HG02970 (cell line): Measurements from ENCODE around the gene EFHC1.
"Not testable (repeated sequence)": the region's sequence is repeated elsewhere in the genome, so short reads cannot be mapped to it uniquely, and the experiment has no call there.

Source experiments
- ATAC-seq: cut with Tn5 transposase; IDR thresholded peaks from one replicate; pipeline ENCODE4 v1.9.1; 2021; ENCODE audit warnings: mild to moderate bottlenecking, moderate library complexity, moderate number of reproducible peaks; ENCODE audit not compliant: unreplicated experiment, low FRiP score

EFHC1 gene

DNA sequence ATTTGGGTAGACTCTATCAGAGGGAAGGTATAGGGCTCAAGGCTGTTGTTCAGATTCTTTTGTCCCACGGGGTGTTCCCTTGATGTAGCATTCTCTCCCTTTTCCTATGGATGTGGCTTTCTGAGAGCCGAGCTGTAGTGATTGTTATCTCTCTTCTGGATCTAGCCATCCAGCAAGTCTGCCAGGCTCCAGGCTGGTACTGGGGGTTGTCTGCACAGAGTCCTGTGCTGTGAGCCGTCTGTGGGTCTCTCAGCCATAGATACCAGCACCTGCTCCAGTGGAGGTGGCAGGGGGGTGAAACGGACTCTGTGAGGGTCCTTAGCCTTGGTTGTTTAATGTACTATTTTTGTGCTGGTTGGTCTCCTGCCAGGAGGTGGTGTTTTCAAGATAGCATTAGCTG lies 13.2 kb downstream of the EFHC1 start:
- ATAC-seq = not testable (repeated sequence)

DNA sequence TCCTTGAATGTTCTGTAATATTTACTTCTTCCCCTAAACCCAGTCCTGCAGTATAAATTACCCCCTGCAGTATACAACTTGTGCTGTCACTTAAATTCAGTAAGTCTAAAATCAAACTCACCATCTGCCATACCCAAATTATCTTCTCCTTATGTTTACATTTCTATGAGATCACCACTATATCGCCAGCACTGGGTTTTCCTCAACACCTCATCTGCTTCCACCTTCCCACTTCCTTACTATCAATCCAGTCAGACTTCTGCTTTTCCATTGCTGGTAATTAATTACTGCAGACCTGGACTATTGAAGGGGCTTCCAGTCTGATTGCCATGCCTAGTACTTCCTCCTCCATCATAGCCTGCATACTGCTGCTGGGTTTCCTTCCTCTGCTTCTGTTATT lies 15.2 kb downstream of the EFHC1 start:
- no peak for ATAC-seq

DNA sequence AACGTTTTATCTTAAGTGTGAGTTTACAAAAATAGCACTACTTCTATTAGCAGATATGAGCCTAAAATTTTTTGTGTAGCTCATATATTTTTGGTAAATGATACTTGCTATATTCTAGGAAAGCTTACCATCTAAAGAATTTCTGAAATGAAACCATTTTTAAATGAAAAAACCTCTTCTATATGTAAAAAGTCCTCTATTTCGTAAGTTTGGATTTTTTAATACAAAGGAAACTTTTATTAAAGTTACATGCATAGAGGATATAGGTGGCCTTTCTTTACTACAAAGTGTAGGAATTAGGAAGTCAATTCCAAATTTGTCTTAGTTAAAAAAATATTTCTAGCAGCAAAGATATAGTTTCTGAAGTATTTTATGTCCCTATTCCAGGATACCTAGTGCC lies 18.8 kb downstream of the EFHC1 start:
- ATAC-seq = no peak

DNA sequence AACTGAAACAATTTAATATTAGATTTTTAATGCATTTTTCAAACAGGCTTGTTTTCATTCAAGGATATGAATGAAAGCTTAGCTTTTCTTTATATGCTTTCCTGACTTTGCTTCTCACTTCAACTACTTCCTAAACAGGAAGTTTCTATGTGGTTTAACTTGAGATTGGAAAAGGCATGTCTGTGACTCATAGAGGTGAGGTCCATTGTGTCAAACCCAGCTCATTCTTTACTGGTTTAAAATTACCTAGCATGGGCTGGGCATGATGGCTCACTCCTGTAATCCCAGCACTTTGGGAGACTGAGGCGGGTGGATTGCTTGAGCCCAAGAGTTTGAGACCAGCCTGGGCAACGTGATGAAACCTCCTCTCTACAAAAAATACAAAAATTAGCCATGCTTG lies 34.4 kb downstream of the EFHC1 start:
- ATAC-seq = no peak

DNA sequence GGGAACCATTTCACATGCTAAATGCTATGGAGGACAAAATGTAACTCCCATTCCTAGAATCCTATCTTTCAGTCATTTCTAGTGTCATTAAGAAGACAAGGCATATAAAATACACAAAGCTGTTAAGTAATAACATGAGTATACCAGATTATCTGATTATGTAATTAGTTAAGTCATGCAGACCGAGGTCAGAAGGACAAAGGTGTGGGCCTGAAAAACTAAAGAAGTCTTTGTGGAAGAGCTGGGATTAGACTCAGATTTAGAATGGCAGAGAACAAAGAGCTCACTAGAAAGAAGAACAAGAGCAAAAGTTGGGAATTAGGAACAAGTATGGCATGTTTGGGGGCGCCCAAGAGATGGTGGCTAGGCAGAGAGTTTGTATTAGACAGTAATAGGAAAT lies 37.0 kb downstream of the EFHC1 start:
- ATAC-seq = no peak

DNA sequence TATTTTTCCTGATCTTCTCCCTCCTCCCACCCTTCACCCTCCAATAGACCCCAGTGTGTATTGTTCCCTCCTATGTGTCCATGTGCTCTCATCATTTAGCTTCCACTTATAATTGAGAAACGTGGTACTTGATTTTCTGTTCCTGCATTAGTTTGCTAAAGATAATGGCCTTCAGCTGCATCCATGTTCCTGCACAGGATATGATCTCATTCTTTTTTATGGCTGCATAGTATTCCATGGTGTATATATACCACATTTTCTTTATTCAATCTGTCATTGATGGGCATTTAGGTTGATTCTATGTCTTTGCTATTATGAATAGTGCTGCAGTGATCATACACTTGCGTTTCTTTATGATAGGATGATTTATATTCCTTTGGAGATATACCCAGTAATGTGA lies 41.1 kb downstream of the EFHC1 start:
- not testable (repeated sequence) for ATAC-seq

DNA sequence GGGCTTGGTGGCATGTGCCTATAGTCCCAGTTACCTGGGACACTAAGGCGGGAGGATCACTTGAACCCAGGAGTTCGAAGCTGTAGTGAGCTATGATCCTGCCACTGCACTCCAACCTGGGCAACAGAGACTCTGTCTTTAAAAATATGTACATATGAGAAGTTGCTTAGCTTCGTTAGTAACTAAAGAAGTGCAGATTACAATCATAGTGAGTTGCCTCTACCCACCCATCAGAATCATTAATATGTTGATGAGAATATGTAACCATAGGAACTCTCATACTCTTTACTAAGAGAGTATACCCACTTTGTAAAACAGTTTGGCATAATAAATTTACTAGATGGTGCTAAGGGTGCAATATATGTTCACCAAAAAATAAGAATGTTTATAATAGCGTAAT lies 54.0 kb downstream of the EFHC1 start:
- no peak for ATAC-seq

DNA sequence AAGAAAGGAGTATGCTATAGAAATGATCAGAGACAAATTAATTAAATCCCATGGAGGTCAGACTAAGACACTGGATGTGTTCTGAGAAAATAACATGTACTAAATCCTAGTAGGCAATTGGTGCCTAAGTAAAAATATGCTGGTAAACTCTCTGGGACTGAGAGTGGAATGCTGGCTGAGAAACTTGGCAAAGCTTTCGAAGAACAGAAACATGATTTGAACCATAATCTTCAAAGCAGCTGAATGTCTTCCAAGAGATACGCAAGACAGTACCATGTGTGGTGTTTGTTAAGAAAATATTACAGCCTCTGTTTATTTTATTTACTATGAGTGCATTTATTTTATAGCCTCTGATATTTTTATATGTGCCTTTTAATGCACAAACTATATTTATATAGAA lies 55.2 kb downstream of the EFHC1 start:
- no peak for ATAC-seq

DNA sequence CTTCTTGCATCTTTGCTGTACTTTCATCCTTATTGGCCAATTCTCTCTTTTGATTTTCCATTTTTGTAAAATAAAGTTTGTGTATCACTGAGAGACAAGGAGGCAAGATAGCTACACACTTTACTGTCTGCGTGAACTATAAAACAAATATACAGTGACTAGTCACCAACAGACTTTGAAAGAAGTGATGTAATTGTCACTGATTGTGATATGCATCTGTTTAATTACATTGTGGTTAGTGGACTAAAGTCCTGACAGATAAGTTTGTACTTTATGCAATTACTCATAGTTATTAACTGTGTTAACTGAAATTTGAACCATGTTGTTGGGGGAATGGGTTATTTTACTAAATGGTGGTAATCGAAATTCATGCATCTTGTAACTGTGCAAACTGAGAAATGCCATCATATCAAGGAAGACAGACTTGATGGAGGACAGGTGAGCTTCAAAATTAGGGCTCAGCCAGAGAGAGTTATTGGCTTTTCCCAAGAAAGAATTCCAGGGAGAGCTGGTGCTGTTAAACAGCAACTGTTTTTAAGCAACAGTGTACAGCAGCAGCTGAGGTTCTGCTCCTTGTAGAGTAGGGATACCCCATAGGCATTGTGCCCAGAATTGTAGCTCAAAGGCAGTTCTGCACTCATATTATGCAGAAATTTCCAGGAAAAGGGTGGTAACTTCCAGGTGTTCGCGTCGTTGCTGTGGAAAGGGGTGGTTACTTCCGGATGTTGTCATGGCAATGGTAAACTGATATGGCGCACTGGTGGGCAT lies 62.9 kb downstream of the EFHC1 start:
- ATAC-seq = no peak

DNA sequence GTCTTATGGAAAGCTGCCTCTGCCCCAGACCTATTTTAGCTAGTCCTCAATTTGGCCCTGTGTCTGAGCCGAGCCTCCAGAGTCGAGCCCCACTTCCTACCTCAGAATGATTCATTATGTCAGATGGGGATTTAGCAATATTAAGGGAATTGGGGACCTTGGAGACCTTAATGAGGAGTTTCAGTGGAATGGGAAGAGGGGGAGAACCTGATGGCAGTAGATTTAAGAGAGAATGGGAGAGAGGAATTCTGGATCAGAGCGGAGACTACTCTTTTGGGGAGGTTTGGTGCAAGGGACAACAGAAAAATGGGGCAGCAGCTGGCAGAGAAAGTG lies 63.5 kb downstream of the EFHC1 start:
- ATAC-seq = no peak

DNA sequence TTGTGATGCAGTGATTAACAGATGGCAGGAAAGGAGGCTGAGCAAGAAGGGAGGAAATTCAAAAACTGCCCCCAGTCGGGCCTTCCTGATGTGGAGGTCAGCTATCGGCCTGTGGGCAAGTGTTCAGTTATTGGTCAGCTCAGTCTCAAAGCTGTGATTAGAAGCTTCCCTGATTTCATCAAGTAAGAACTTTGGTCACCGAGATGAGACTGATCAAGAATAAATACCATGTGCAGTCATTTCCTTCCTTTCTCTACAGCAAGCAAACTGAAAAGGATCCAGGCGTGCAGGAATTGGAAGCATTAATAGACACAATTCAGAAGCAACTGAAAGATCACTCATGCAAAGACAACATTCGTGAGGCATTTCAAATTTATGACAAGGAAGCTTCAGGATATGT lies 69.7 kb downstream of the EFHC1 start:
- ATAC-seq = no peak

DNA sequence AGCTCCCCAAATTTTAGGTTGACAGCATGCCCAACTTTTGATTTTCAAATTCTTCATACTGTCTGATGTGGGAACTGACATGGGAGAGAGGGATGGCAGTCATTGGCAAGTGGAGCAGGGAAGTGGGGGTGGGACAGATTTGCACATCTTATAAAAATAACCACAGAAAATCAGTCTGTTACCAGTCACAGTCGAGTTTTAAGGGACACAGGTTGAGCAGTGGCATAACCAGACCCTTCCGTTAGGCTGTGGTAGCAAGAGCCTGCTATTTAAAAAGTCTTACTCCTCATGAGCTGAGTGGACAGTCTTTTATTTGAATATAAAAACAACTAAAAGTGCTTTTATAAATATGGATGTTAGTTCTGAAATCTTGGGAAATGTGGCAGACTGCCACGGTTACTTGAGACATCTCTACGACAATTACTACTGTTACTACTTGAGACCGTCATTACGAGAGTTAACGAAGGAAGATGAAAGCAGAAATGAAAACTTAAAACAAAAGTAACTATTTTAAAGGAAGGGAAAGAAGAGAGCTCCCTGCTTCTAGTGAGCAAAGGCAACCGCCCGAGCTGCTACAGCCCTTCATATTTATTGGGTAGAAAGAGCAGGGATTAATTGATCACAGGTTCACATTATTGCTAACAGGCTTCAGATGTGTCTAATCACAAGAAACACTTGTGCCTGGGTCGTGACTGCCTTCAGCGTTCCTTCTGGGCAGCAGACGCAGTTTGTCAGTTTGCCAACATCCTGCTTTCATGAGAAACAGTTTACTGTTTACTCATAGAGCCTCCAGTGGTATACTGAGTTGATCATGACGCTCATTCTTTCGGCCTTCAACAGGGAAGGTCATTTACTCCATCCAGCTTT lies 71.3 kb downstream of the EFHC1 start:
- ATAC-seq = no peak

DNA sequence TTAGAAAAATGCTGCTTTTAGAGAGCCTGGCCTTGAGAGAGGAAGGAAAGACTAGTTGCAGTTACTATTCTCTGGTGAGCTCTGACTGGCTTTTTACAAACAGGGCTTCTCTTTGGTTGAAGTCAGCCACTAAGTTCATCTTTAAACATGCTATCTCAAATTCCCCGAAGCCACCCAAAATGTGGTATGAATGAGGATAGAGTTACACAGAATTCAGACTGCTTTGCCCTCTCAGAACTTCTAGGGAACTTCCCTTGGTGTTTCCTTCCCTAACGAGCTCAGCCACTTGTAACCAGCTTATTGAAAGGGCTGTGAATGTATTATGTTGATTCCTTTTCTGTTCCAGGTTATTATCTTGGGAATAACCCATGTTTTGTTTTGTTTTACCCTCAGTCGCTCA lies 73.5 kb downstream of the EFHC1 start:
- no peak for ATAC-seq

DNA sequence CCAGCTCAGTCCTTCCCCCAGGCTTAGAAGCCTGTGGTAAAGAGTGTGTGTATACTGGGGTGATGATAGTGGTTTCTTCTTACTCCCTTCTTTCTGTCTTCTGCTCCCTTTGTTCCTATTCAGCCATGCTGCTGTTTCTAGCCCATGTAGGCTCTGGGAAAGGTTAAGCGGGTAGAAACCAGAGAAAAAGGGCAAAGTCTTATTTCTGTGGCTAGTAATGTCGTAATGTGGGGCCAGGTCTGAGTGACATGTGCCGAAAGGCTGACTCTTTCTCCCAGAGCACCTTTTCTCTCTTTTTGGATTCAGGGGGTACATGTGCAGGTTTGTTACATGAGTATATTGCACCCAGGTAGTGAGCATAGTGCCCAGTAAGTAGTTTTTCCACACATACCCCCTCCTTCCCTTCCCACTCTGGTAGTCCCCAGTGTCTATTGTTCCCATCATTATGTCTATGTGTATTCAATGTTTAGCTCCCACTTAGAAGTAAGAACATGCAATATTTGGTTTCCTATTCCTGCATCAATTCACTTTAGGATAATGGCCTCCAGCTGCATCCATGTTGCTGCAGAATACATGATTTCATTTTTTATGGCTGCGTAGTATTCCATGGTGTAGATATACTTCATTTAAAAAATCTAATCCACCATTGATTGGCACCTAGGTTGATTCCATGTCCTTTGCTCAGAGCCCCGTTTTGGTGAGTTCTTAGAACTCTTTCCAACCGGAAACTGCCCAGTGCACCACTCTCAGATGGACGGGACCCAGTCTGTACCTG lies 74.3 kb downstream of the EFHC1 start:
- no peak for ATAC-seq

DNA sequence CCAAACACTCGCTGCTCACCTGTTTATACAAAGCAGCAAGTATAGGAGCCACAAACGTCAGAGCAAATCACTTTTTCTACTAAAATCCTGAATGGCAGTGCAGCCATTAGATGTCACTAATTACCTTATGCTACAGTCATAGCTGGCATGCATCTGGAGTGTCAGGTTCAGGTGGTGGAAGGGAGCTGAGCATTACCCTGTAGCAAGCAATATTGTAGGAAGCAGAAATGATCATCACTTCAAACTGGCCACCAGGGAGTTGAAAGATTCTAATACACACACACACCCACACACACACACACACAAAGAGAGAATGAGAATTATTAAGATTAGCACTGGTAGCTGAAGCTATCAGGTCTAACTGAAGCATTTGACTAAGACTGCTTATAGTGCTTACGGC lies 75.8 kb downstream of the EFHC1 start:
- no peak for ATAC-seq

DNA sequence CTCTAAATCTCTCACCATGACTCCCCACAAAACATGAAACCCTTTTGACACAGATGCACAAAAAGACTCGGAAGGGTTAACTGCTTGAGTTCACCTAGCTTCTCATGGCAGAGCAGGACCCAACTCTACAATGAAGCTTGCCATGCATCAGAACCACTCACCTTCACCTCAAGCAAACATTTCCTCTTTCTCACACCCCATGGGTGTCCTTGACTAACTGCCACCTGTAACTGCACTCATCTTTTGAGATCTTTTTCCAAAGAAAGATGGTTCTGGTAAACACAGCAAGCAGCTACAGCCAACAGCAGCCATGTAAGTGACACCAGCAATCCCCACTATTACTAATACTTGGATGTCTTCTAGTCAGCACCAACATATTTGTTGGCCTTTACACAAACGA lies 76.5 kb downstream of the EFHC1 start:
- ATAC-seq = no peak

DNA sequence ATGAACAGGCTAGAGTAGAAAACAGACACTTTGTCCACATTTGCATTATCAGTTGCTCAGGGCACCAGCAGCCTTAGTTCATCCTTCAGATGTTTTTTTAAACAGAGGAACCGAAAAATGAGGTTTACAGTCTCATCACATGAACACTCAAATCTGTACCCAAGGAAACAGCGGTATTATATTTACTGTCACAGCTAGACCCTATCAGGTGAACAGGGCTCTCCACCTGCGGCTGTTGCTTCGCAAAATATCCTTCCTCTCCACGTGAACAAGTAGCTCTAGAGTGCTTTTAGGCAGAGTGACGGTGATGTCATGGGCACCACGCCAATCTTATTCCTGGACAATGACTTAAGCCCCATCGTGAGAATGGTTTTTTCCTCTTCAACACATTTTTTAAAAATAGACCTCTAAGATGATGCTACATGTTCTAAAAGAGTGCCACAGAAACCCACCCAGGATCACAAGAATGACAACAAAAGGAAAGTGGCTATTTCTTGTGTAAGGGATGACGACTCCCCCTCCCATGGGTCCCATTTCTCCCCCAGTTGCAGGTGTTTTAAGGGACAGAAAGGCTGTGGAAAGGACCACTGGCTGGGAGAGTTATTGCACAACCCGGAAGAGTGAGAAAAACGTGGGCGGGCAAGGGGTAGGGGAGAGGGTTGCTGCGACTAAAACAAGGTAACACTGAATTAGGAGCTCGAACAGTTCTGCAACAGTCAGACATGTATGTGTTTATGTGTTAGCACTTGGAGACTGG lies 77.7 kb downstream of the EFHC1 start:
- peak; percentile 83 for ATAC-seq

DNA sequence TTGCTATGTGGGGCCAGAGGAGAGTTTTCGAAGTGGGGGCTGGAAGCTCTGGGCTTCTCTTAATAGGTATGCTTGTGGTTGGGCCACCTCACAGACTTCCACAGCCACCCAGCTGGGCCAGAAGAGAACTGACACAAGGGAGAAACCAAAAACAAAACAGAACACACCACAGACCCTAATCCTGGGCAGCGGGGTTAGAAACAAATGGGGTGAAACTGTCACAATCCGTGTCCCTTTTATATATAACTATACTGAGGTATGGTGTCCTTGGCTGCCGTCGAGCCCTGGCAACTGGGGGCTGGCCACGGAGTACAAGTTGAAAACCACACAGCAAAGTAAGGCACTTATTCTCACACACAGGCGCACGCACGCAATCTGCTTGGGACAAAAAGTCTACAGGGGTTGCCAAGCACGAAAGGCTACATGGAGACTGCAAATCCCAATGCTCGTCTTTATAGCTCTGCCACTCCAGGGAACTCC lies 78.4 kb downstream of the EFHC1 start:
- ATAC-seq = peak; percentile 39

DNA sequence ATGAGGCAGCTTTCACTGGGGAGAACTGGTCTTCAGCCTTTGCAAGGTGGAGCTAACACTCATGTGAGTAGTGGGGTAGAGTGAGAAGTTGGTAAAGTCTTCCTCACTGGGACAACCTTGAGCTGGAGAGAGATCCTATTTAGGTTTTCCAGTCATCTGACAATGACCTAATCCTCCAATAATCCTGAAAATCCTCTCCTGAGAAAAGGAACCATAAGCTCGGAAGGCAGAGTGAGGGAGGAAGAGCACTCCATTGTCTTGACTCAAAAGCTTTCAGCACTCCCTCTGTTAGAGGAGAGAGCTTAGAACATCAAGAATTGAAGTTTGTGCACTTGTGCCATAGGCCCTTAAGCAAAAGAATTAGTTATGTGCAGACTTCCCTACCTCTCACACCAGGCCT lies 78.9 kb downstream of the EFHC1 start:
- no peak for ATAC-seq

DNA sequence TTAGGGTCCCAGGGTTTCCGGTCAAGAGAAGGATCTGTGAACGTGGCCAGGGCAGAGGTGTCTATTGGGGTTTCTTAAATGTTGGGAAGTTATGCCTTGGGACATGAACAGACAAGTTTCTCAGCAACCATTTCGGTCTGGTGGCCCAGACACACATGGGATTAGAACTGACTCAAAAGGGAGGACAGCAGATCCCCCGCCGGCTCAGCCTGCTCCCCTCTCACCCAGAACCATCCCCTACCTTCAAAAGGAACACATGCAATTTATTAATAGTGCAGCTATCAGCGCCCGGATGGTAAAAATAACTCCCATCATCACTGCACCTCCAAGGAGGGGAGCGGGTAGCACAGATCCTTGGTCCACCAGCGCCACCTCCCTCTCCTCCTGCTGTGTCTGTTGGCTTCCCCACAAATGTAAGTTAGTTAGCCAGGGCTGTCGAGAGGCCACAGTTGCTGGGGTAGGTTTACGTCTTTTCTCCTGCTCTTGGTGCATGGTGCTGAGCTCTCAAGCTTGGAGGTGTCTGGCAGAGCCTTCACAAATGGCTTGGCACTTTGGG lies 79.6 kb downstream of the EFHC1 start:
- no peak for ATAC-seq
